COLO668 (cell line): ENCODE data around the gene MMAB.
A peak's percentile ranks its signal among the peaks of the same experiment; 100 is the strongest.
"Not testable (repeated sequence)": the region's sequence is repeated elsewhere in the genome, so short reads cannot be mapped to it uniquely, and the experiment has no call there.

ENCODE experiments used
- DNase-seq: peaks from one replicate; lab custom pipeline; 2025; ENCODE audit not compliant: unreplicated experiment; lab: John Stamatoyannopoulos, UW

The MMAB gene

GRCh38 chr12:109604132-109604585 is 30.9 kb upstream of the MMAB start:
- DNase-seq: no peak

DNA sequence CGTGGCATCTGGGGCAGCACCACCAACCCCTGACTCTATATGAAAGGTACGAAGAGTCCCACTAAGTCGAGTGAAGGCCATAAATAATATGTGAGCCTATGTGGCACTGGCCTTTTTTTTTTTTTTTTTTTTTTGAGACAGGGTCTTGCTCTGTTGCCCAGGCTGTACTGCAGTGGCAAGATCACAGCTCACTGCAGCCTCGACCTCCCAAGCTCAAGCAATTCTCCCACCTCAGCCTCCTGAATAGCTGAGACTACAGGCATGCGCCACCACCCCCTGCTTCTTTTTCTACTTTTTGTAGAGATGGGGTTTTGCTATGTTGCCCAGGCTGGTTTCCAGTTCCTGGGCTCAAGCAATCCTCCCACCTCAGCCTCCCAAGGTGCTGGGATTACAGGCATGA is 28.8 kb upstream of the MMAB start:
- not testable (repeated sequence) for DNase-seq

GRCh38 chr12:109601557-109601956 is 28.3 kb upstream of the MMAB start:
- no peak for DNase-seq

GRCh38 chr12:109600995-109601394 is 27.7 kb upstream of the MMAB start:
- DNase-seq: no peak

- peak; percentile 33 for DNase-seq
These were observed 27.2 kb upstream of the MMAB start for GRCh38 chr12:109600481-109600880.

DNA sequence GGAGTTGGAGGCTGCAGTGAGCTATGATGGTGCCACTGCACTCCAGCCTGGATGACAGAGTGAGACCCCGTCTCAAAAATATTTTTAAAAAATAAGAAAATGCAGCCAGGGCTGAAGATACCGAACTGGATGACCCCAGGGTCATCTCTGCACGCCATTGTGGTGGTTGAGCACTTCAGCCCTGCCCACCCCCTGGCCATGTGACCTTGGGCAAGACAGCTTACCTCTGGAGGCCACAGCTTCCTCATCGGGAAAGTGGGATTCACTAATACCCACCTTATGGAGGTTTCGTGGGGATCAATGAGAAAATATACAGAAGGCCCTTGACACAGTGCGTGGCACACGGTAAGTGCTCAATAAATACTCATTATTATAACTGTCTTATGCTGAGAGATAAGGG is 25.8 kb upstream of the MMAB start:
- DNase-seq: no peak

GRCh38 chr12:109598428-109598854 is 25.1 kb upstream of the MMAB start:
- no peak for DNase-seq

DNA sequence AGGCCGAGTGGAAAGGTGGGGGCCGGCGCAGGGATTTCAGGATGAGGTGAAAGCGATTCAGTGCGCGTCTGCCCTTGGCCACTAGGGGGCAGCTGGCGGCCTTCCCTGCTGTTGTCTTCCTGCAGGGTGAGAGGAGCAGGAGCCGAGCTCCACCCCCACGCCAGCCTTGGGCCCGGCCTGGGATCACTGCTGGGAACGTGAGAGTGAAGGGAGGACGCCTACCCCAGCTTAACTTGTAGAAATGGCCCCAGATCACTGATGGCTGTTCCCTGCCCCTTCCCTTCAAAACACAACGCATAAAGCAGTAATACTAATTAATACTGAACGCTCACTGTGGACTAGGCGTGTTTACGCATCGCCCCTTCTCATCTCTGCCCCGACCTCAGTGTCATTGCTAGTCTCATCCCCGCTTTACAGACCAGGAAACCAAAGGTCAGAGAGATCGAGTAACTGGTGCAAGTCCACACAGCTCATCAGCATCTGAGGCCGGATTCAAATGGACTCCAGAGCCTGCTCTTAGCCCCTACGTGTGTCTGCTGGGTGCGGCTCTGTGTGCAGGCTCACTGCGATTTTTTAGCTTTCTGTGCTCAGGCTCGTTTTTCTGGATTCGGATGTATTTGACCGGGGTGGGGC is 24.6 kb upstream of the MMAB start:
- DNase-seq: peak; percentile 91

GRCh38 chr12:109597414-109597794 is 24.1 kb upstream of the MMAB start:
- DNase-seq: no peak

- peak; percentile 24 for DNase-seq
These were observed 23.3 kb upstream of the MMAB start for GRCh38 chr12:109596418-109597244.

DNA sequence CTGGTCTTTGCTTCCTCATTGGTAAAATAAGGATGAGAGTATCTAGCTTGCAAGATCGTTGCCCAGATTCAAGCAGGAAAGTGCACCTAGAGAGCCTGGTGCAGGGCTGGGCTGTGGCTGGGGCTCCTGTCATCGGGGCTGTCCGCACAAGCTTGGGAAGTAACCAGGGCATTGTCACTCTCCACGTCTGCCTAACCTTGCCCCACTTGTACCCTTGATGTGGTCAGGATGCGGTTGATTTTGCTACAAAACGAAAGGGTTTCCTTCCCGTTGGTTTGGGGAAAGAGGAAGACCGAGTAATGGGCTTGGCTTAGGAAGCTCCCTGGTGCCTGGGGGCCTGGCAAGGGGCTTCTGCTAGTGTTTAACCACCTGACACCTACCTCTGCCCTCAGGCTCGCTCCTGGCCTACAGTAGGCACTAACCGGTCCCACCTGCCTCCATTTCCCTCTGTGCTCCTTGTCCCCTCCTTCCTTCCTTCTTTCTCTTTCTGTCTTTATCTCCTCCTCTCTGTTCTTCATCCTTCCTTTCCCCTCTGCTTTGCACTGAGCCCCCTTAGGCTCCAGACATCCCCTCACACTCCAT is 22.1 kb upstream of the MMAB start:
- no peak for DNase-seq

DNA sequence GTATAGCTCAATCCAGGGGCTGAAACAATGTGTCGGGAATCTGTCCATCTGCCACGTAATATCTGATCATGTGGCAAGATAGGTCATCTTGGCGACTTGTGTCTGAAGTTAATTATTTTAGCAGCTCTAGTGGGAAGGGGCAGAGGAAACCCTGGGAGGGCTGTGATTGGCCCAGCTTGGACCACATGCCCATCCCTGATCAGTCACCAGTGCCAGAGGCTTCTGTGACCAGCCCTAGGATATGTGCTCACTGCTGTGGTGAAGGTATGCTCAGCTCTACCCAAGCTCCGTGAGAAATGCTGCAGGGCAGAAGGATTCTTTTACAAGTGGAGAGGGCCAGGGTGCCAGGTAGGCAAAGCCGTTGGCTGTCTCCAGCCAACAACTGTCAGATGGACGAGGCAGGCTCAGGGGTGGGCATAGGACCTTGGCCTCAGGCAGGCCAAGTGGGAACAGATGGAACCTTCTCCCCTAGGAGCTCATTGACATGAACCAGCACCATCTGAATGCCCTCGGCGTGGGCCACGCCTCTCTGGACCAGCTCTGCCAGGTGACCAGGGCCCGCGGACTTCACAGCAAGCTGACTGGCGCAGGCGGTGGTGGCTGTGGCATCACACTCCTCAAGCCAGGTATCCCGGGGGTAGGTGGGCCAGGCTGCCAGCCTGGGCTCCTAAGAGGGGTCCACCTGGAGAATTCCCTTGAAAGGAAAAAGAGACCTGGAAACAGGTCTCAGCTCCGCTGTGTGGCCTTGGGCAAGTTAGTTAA is 21.4 kb upstream of the MMAB start:
- DNase-seq: no peak

GRCh38 chr12:109592905-109593272 is 19.6 kb upstream of the MMAB start:
- DNase-seq: no peak

DNA sequence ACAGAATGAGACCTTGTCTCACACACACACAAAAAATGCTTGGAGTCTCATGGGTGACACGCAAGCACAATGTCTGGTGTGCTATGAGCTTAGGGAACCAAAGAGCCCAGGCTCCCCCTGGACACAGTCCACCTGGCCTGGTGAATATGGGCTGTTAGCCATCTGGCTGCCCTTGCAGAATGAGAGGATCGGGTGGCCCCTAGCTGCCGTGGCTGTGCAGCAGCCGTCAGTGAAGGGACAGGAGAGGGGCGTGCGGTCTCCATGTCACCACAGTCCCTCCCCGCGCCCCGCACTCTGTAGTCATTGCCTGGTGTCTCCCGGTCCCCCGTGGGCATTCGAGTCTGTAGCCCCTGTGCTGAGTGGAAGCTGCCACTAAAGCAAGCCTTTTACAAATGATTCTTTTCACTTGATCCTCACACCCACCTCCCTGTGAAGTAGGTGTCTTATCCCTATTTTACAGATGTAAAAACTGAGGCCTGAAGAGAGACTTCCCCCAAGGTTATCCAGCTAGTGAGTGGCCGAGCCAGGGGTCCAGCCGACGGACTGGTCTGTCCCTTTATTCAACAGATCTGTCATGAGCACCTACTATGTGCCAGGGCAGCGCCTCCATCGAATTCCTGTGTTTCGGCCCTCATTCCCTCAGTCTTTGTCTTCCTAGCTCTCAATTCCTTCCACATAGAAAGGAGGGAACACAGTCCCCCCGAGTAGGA is 19.0 kb upstream of the MMAB start:
- DNase-seq: no peak

DNA sequence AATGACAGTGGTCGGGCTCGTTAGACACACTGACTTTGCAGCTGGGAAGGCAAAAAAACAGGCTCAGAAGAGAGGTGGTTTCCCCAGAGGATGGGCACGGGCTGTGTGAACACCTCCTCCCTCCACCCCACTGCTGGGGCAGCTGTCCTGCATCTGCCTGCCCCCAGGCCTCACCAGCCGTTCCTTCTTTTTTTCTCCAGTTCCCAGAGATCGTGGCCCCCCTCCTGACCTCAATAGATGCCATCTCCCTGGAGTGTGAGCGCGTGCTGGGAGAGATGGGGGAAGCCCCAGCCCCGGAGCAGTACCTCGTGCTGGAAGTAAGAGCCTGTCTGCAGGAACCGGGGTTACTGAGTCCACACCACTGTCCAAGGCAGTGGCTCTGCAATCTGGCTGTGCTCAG is 17.7 kb upstream of the MMAB start:
- no peak for DNase-seq

DNA sequence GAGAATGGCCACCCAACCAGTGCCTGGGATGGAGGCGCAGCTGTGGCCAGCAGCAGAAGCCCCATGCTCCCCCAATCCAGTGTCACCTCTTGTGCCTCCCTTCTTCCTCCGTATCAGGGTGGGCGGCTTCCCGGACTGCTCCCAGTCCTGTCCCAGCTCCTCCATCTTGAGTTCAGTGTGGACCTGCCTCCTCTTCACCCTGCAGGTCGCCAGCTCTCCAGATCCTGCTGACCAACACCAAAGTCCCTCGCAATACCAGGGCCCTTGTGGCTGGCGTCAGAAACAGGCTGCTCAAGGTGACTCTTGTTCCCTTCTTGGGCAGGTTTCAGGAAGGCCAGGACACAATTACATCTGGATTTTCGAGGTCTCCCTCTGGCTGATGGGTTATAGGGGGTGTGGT is 17.3 kb upstream of the MMAB start:
- no peak for DNase-seq

DNA sequence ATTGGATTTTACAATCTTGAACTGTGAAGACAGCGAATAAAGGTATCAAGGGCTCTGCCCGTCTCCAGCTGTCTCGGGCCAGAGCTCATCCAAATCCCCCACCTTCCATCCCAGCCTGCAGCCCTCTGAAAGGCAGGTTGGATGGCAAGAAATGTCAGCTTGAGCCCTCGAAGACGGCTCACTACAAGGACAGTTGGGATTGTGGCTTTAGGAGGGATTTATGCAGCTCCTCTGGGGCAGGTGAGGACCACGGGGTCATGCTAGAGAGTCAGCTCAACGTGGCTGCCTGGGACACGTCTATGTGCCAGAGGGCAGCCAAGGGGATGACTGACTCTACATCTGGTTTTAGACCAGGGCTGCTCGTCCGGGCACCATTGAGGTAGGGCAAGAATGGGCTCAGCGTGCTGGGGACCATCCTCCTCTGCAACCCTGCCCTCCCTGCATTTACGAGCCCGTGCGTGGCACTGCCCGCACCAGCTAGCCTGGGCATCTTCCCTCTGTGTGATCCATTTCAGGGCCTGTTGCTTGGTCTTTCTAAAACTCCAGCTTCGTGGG is 16.5 kb upstream of the MMAB start:
- no peak for DNase-seq

GRCh38 chr12:109589240-109589590 is 15.9 kb upstream of the MMAB start:
- no peak for DNase-seq

GRCh38 chr12:109588461-109589239 is 15.3 kb upstream of the MMAB start:
- DNase-seq: peak; percentile 61

DNA sequence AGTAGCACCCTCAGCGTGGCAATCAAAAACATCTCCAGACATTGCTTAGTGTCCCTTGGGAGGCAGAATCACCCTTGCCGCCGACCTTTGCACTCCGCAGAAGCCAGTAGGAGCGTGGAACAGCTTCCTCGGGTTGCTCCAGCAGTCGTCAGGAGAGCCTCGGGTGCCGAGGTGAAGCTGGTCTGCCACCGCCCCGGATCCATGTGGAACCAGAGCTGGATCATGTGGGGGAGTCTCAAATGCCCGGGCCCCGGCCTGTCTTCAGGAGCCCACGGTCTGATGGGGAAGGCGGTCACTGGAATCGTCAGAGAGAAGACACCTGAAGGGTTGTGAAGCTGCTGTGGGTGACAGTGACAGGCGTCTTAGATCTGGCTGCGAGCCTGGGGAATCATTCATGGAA is 14.6 kb upstream of the MMAB start:
- DNase-seq: no peak
